Stimulated activated CD8-positive, alpha-beta memory T cell treated with anti-CD3 and anti-CD28 coated beads, Interleukin-4, amount 100 ng/mL, for 48 hours (primary cell): ENCODE results near the gene CCDC88B.

Experiments
- DNase-seq: peaks from one replicate; pipeline ENCODE4 v3.0.0-alpha.2; 2020

Gene CCDC88B, protein sequence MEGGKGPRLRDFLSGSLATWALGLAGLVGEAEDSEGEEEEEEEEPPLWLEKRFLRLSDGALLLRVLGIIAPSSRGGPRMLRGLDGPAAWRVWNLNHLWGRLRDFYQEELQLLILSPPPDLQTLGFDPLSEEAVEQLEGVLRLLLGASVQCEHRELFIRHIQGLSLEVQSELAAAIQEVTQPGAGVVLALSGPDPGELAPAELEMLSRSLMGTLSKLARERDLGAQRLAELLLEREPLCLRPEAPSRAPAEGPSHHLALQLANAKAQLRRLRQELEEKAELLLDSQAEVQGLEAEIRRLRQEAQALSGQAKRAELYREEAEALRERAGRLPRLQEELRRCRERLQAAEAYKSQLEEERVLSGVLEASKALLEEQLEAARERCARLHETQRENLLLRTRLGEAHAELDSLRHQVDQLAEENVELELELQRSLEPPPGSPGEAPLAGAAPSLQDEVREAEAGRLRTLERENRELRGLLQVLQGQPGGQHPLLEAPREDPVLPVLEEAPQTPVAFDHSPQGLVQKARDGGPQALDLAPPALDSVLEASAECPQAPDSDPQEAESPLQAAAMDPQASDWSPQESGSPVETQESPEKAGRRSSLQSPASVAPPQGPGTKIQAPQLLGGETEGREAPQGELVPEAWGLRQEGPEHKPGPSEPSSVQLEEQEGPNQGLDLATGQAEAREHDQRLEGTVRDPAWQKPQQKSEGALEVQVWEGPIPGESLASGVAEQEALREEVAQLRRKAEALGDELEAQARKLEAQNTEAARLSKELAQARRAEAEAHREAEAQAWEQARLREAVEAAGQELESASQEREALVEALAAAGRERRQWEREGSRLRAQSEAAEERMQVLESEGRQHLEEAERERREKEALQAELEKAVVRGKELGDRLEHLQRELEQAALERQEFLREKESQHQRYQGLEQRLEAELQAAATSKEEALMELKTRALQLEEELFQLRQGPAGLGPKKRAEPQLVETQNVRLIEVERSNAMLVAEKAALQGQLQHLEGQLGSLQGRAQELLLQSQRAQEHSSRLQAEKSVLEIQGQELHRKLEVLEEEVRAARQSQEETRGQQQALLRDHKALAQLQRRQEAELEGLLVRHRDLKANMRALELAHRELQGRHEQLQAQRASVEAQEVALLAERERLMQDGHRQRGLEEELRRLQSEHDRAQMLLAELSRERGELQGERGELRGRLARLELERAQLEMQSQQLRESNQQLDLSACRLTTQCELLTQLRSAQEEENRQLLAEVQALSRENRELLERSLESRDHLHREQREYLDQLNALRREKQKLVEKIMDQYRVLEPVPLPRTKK (N-terminal part only)

DNA sequence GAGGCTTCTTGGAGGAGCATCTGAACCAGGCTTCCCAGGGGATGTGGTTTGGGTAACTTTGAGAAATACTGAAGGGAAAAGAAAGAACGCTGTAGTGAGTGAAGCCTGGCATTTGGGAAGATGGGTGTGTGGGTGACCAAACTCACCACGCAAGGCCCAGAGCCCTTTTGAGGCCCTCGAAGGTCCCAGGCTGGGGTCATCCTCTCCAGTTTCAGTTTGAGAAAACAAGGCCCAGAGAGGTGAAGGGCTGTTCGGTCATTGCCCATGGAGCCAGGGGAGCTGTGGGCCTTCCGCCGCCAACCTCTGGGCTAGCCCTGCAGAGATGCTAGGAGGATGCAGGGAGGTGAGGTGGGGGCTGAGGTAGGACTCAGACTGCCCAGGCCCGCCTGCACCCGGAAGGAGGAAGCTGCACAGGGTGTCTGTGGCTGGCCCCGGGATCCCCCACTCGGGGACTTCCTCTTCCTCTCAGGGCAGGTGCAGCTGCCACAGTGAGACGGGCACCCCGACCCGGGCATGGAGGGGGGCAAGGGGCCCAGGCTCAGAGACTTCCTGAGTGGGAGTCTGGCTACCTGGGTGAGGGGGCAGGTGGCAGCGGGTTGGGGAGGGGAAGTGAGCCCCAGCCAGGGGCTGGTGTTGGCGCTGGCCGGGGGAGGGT lies at the start of gene CCDC88B:
Gene CCDC88B (plus strand): TSS at position 451 of the 655 bp plus-strand sequence. CDS start 63 bp downstream, at position 514.
- DNase-seq, result peak; percentile 86

DNA sequence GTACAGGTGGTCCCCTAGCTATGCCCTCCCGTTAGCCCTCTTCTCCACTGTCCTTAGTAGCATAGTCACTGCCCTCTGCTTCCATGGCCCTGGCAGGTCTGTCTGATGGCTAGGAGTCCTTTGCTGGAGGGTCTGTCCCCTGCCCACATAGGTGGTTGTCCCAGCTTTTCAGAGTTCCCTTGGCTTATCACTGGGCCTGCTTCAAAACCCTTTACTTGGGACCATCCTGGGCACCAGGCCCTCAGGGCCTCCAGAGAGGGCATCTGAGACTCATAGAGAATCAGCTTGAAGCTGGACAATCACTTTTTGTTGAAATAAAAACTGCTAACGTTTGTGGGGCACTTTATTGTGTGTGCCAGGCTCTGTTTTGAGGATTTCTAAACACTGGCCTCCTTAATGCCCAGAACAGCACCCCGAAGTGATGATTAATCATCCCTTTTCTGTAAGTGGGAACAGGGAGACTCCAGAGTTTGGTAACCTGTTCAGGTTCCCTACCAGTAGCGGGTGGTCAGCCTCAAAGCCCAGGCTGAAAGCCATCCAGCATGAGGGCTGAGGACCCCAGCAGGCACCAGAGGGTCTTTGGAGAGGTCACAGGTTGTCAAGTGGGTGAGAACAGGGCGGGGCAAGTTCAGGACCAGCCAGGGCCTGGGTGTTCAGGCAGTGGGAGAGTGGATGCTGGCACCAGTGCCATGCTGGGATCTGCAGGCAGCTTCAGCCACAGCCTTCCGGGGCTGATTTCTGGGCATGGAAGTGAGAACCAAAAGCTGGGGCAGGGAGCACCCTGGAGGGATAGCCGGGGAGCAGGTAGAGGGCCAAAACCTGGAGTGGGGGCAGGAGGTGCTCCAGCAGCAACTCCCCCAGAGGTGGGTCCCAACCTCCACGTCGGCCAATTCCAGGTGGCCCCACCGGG lies 49.4 kb upstream of the CCDC88B start:
- no peak for DNase-seq

DNA sequence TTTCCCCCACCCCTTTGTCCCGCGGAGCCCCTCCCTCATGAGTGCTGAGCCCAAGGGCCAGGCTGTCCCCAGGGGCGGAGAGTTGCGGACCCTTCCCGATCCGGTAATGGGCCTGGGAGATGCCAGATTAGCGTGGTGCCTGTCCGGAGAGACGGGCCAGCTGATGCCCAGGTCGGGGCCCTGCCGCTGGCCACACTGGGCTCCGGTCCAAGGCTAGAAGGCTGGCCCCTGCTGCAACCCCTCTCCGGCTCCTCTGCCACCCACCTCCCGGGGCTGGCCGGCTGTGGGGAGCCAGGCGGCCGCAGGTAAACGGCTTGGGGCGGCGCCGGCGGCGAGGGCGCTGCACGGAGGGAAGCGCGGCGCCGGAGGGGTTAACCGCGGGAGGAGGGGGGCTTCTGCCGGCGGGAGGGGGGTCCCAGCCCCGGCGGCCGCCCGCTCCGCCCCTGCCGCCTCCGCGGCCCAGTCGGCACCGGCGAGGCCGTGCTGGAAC lies 48.7 kb upstream of the CCDC88B start, which contains the start of gene KCNK4:
Gene KCNK4 (plus strand): TSS at position 41 of the 490 bp plus-strand sequence. CDS start 1,717 bp downstream, outside the sequence.
- DNase-seq, result no peak

DNA sequence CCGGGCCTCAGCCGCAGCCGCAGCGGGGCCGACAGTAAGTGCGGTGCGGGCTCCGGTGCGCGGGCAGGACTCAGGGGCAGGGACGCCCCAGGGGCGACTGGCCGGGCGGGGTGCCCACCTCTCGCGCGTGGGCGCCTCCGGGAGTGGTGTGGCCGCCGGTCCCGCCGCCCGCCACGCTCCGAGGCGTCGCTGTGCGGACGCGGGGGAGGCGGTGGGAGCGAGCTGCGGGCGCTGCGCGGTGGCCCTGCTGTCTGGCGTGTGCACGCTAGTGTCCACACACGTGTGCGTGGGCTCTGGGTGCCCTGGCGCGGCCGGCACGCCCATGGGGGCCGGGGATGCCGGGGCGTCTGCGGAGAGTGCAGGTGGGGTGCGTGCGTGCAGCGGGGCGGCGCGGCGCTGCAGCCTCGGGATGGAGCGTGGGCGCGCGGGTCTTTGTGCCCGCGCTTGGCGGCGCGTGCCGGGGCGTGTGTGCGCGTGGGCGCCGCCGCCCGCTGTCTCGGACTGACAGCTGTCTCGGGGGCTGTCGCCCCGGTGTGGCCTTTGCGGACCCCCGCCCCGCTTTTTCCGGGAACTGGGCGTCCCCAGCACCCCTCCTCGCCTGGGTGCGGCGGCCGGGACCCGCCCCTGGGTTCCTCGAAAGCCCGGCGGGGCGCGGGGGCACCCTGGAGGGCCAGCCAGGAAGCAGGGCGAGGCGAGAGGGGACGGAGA lies 48.1 kb upstream of the CCDC88B start:
- no peak for DNase-seq

DNA sequence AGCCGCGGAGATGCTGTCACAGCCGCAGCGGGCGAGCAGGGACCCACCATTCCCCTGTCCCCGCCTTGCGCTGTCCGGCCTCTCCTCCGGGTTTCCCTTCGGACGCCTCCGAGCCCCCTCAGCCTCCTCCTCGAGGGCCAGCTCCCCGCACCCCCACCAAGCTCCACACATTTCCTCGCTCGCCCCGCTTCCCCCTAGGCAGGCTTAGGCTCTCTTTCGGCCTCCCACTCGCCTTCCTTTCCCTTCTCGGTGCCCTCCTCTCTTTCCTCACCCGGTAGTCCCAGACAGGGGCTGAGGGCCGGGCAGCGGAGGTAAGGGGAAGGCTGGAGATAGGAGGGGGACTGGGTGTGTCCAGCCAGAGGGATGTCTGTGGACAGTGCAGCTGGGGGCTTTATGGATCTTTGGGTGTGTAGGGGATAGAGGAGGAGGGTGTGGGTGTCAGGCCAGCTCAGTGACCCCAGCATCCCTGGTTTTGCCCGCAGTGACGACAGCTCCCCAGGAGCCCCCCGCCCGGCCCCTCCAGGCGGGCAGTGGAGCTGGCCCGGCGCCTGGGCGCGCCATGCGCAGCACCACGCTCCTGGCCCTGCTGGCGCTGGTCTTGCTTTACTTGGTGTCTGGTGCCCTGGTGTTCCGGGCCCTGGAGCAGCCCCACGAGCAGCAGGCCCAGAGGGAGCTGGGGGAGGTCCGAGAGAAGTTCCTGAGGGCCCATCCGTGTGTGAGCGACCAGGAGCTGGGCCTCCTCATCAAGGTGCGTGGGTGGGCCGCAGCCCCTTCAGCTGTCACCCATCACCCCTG lies 47.3 kb upstream of the CCDC88B start:
- no peak for DNase-seq

DNA sequence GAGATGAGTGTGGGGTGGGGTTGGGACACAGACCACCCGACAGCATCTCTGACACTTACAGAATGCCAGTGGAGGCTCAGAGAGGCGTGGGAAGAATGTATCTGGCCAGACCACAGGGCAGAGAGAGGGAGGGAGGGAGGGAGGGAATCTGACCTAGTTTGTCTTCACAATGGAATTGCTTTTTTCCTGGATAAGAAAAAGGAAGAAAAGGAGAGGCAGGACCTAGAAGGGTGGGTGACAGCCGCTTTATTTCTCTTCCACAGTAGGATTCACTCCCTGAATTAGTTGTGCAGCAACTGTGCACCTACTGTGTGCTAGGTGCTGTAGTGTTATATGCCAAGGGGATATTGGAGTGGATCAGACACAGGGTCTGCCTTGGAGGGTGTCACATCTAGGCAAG lies 45.2 kb upstream of the CCDC88B start:
- DNase-seq, result no peak

DNA sequence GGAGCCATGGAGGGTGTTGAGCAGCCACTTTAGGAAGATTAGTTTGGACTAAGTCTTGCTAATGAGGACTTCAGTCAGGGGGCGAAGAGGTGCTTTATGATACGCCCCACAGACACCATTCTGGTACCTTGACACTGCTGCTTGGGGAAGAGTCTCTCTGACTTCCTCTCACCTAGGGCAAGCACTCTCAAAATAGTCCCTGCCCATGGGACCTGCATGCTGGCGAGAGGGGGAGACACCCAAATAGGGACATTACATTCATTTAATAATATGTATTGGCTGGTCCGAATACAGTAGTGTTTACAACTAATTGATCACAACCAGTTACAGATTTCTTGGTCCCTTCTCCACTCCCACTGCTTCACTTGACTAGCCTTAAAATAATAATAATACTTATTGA lies 44.2 kb upstream of the CCDC88B start:
- no peak for DNase-seq

DNA sequence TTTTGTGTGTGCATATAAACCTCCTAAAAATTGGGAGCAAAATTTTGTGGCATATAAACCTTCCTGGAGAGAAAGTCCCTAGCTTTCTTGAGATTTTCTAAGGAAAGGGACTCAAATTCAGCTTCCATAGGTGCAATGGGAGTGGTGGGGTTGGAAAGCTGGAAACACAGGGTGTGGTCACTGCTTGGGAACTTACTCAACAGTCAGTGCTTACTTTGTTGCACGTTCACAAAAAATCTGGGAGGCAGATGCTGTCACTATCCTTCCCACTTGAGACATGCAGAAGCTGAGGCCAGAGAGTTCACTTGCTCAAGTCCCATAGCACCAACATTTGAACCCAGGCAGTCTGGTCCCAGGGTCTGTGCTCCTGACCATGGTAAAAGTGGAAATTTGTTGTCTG lies 43.8 kb upstream of the CCDC88B start:
- DNase-seq, result no peak

DNA sequence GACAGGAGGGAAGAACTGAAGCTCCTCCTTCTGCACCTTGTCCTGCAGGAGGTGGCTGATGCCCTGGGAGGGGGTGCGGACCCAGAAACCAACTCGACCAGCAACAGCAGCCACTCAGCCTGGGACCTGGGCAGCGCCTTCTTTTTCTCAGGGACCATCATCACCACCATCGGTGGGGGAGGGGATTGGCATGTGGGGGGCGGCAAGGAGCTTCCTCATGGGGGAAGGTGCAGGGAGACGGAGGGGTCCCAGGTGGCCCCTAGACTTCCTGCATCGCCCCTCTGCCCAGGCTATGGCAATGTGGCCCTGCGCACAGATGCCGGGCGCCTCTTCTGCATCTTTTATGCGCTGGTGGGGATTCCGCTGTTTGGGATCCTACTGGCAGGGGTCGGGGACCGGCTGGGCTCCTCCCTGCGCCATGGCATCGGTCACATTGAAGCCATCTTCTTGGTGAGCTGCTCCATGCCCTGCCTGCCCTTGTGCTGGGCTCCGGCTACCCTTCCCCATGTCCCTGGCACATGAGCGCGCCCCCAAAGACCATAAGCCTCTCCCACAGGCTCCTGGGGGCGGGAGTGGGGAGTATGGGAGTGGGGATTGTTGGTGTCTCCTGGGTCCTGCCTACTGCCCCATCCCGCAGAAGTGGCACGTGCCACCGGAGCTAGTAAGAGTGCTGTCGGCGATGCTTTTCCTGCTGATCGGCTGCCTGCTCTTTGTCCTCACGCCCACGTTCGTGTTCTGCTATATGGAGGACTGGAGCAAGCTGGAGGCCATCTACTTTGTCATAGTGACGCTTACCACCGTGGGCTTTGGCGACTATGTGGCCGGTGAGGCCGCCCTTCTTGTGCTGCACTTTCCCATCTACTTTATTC lies 42.9 kb upstream of the CCDC88B start:
- no peak for DNase-seq

DNA sequence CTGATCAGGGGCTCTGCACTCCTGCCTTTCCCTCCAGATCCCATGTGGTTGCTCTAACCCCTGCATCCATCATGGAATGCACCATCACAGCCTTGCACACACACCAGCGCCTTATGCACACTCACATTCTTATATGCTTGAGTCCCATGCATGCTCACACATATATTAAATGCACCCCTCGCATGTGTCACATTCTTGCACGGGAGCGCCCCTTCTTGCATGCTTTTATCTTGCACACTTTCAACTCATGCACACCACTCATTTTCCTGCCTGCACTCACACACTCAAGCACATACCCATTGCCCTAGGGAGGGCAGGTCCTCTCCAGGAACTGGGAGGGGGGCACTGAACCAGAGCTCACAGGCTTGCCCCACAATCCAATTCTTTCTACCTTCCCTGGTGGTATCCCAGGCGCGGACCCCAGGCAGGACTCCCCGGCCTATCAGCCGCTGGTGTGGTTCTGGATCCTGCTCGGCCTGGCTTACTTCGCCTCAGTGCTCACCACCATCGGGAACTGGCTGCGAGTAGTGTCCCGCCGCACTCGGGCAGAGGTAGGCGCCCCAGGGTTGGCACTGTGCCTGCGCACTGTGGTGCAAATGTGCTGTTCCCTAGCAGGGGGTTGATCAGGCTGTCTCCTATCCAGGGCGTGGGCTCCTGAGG lies 42.2 kb upstream of the CCDC88B start:
- DNase-seq, result no peak

DNA sequence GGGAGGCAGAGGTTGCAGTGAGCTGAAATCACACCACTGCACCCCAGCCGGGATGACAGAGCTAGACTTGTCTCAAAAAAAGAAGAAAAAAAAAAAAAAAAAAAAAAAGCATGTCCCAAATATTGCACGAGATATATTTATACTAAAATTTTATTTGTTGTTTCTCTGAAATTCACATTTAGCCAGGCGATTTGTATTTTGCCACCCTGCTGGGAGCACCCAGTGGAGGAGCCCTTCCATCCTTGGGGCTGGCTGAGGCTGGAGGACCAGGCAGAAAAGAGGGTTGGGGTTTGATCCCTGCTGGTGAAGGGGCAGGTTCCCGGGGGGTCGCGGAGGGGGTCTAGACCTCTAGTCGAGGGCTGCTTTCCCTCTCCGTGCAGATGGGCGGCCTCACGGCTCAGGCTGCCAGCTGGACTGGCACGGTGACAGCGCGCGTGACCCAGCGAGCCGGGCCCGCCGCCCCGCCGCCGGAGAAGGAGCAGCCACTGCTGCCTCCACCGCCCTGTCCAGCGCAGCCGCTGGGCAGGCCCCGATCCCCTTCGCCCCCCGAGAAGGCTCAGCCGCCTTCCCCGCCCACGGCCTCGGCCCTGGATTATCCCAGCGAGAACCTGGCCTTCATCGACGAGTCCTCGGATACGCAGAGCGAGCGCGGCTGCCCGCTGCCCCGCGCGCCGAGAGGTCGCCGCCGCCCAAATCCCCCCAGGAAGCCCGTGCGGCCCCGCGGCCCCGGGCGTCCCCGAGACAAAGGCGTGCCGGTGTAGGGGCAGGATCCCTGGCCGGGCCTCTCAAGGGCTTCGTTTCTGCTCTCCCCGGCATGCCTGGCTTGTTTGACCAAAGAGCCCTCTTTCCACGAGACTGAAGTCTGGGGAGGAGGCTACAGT lies 40.8 kb upstream of the CCDC88B start:
- no peak for DNase-seq

DNA sequence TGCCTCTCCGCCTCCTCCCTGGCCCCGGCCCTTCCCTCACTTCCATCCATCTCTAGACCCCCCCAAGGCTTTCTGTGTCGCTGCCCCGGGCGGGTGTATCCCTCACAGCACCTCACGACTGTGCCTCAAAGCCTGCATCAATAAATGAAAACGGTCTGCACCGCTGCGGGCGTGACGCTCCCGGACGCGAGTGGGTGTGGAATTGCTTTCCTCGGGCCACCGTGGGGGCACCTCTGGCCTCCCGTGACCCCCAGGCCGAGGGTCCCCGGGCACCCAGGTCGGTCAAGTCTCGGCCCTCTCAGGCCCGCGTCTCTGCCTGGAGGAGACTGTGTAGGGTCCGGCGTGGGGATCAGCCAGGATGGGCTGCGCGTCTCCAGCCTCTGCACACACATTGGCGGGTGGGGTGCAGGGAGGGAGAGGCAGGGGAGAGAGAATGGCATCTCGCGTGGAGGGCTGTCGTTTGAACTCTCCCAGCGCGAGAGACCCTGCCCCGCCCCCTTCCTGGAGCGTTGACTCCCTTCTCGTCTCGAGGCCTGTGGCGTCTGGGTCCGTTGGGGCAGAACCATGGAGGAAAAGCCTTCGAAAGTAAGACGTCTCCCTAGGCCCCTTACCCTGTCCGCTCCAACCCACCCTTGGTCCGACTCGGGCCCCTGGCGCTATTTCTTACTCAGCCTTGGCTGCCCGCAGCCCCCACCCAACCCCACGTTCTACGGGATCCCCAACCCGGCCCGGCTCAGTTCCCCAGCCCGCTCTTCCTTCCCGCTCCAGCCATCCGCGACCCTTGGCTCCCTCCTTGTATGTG lies 40.0 kb upstream of the CCDC88B start, which contains the start of gene CATSPERZ:
Gene CATSPERZ (plus strand): TSS at position 512 of the 802 bp plus-strand sequence. CDS start 53 bp downstream, at position 565.
- DNase-seq, result no peak

DNA sequence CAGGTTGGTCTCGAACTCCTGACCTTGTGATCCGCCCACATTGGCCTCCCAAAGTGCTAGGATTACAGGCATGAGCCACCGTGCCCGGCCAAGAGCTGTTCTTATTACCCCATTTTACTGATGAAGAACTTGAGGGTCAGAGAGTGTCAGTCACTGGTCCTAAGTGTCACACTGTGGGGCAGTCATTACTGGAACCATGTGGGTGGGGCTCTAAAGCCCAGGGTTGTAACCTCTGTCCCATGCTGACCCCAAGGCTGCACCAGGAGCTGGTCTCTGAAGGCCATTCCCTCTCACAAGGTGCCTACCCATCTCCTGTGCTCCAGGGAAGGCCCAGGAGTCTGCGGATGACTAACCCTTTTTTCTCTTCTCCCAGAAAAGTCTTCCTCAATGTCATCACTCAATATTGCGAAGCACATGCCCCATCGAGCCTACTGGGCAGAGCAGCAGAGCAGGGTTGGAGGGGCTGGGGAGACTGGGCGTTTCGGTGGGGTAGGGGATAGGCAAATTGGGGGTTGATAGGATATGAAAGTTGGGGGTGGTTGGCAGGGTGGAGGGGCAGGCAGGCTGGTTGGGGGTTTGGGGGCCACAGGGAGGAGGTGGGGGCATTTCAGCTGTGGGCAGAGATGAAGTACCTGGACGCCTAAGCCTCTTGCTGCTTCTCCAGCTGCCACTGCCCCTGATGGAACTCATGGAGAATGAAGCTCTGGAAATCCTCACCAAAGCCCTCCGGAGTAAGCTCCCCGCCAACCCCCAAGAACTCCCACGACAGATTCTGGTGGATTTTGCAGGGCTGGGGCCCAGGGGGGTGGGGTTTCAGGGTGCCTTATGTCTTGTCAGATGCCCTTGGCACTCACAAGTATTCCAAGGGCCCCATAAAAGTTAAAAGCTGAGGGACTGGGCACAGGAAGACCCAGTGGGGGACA lies 36.6 kb upstream of the CCDC88B start:
- no peak for DNase-seq

DNA sequence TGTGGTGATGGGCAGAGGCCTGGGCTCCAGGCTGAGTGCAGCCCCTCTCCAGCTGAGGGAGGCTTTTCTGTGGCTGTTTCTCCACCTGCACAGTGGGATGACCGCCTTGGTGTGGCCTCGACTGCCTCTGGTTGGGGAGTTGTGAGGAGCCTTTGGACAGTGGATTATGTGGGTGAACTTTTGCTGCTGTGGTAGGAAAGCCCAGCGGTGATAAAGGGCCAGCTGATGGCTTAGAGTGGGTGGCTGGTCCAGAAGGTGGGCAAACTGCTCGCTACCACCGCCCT lies 36.0 kb upstream of the CCDC88B start:
- DNase-seq, result no peak
